Measurements from ENCODE around the gene JSRP1.

- TF ChIP-seq, protein P1, sequence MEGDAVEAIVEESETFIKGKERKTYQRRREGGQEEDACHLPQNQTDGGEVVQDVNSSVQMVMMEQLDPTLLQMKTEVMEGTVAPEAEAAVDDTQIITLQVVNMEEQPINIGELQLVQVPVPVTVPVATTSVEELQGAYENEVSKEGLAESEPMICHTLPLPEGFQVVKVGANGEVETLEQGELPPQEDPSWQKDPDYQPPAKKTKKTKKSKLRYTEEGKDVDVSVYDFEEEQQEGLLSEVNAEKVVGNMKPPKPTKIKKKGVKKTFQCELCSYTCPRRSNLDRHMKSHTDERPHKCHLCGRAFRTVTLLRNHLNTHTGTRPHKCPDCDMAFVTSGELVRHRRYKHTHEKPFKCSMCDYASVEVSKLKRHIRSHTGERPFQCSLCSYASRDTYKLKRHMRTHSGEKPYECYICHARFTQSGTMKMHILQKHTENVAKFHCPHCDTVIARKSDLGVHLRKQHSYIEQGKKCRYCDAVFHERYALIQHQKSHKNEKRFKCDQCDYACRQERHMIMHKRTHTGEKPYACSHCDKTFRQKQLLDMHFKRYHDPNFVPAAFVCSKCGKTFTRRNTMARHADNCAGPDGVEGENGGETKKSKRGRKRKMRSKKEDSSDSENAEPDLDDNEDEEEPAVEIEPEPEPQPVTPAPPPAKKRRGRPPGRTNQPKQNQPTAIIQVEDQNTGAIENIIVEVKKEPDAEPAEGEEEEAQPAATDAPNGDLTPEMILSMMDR (IDR thresholded peaks at IDR 0.05), result no peak
- TF ChIP-seq POLR2A (IDR thresholded peaks at IDR 0.05), result no peak
These were observed 22.4 kb upstream of the JSRP1 start for GRCh38 chr19:2278459-2279158.
